ENCODE measurements around the gene SIAH3. TPM values are rescaled to one million over a fixed set of nuclear protein-coding genes. Genes with fewer than 3 reads are reported as not detected.

The SIAH3 gene
- polyA plus RNA-seq, 1 donor from 2014 or later = 4.9 TPM

DNA sequence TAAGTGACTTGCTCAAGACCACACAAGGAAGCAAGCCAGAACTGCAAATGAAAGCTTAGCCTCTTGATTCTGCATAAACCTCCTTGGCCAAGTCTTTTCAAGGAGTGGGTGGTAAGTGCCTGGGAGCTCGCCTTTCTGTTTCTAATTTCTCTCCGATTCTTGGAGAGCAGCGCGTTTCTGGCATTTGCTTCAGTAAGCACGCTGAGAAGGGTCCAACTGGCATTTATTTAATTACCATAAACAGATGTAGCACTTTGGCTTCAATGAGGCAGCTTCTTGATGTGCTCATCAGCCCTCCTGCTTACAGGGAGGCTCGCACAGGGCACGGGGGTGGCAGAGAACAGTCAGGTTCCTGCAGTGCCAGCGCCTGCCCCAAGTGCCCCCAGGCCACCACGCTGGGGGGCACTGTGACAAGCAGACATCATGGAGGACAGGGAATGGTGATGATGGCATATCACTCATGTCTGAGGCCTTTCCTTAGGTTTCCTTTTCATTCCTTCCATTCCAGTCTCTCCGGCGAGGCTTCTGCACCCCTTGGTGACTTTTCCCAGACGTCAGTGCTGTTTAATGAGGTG, 13.3 kb downstream of the SIAH3 start:
- H4K20me1 ChIP-seq (ENCODE audit: insufficient read depth) = no peaks in the 10 kb centered on the region
- H3K9me2 ChIP-seq (ENCODE audit: insufficient read depth, low read length) = no peaks in the 10 kb centered on the region
- H3K27me3 ChIP-seq (ENCODE audit: insufficient read depth, low read depth, low read length) = no peaks in the 10 kb centered on the region
- TF ChIP-seq EP300 (conservative IDR thresholded peaks at IDR 0.05; ENCODE audit: poor library complexity, severe bottlenecking) (no peak), MXI1 (conservative IDR thresholded peaks at IDR 0.05; ENCODE audit: poor library complexity, severe bottlenecking) (no peak), RAD21 (conservative IDR thresholded peaks at IDR 0.05) (no peak), CTCF (IDR thresholded peaks at IDR 0.05; ENCODE audit: poor library complexity, severe bottlenecking) (no peak), POLR2AphosphoS5 (IDR thresholded peaks at IDR 0.05) (no peak), EZH2 (IDR thresholded peaks at IDR 0.05; ENCODE audit: borderline replicate concordance, insufficient read depth, low read length, poor library complexity, severe bottlenecking) (no peak), TAF1 (IDR thresholded peaks at IDR 0.05; ENCODE audit: low read depth) (no peak), SMC3 (conservative IDR thresholded peaks at IDR 0.05; ENCODE audit: poor library complexity) (no peak)
- TF ChIP-seq, protein P1, sequence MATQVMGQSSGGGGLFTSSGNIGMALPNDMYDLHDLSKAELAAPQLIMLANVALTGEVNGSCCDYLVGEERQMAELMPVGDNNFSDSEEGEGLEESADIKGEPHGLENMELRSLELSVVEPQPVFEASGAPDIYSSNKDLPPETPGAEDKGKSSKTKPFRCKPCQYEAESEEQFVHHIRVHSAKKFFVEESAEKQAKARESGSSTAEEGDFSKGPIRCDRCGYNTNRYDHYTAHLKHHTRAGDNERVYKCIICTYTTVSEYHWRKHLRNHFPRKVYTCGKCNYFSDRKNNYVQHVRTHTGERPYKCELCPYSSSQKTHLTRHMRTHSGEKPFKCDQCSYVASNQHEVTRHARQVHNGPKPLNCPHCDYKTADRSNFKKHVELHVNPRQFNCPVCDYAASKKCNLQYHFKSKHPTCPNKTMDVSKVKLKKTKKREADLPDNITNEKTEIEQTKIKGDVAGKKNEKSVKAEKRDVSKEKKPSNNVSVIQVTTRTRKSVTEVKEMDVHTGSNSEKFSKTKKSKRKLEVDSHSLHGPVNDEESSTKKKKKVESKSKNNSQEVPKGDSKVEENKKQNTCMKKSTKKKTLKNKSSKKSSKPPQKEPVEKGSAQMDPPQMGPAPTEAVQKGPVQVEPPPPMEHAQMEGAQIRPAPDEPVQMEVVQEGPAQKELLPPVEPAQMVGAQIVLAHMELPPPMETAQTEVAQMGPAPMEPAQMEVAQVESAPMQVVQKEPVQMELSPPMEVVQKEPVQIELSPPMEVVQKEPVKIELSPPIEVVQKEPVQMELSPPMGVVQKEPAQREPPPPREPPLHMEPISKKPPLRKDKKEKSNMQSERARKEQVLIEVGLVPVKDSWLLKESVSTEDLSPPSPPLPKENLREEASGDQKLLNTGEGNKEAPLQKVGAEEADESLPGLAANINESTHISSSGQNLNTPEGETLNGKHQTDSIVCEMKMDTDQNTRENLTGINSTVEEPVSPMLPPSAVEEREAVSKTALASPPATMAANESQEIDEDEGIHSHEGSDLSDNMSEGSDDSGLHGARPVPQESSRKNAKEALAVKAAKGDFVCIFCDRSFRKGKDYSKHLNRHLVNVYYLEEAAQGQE (IDR thresholded peaks at IDR 0.05; ENCODE audit: borderline replicate concordance) = no peak
- no peak overlapping the region for H3K27ac ChIP-seq (ENCODE audit: low read length)
- H3K9ac ChIP-seq (ENCODE audit: low read length) = no peak overlapping the region
- no peaks in the 10 kb centered on the region for H3K79me2 ChIP-seq (replicated peaks; ENCODE audit: insufficient read depth, low read length)
- H3K4me2 ChIP-seq (ENCODE audit: low read length) = no peak overlapping the region
- no peaks in the 10 kb centered on the region for H3K9me3 ChIP-seq (ENCODE audit: low read length)
- peaks cover 5% of the 10 kb centered on the region for H3F3A ChIP-seq (ENCODE audit: insufficient read depth, low read length, poor library complexity, severe bottlenecking)
- no peak overlapping the region for H2AFZ ChIP-seq (ENCODE audit: low read depth, low read length)
- no peaks in the 10 kb centered on the region for H3K36me3 ChIP-seq (ENCODE audit: insufficient read depth, low read length)
- H3K4me3 ChIP-seq (ENCODE audit: low read length) = no peak overlapping the region

DNA sequence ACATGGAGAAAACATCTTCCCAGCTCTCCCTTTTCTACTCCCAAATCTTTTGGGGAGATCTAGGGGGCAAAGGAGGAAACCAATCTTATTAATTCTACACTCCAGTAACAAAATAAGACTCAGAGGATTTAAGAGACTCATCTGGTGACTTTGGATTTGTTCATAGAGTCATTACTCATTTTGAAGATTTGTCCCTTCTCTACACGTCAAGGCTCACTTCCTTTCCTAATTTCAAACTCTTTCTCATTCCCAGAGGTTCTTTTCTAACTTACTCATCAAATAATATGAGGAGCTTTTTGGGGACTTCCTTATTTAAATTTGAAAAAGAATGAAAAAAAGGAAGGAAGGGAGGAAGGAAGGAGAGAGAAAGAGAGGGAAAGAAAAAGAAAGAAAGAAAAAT, 14.4 kb downstream of the SIAH3 start:
- no peaks in the 10 kb centered on the region for H3K9me2 ChIP-seq (ENCODE audit: insufficient read depth, low read length)
- no peak overlapping the region for H3K27ac ChIP-seq (ENCODE audit: low read length)
- H3K4me2 ChIP-seq (ENCODE audit: low read length) = no peak overlapping the region
- no peak for TF ChIP-seq TAF1 (IDR thresholded peaks at IDR 0.05; ENCODE audit: low read depth)
- TF ChIP-seq, protein P1 (IDR thresholded peaks at IDR 0.05; ENCODE audit: borderline replicate concordance) = no peak
- no peak for TF ChIP-seq CTCF (IDR thresholded peaks at IDR 0.05; ENCODE audit: poor library complexity, severe bottlenecking)
- TF ChIP-seq POLR2AphosphoS5 (IDR thresholded peaks at IDR 0.05) = no peak
- TF ChIP-seq SMC3 (conservative IDR thresholded peaks at IDR 0.05; ENCODE audit: poor library complexity) = no peak
- TF ChIP-seq EZH2 (IDR thresholded peaks at IDR 0.05; ENCODE audit: borderline replicate concordance, insufficient read depth, low read length, poor library complexity, severe bottlenecking) = no peak
- TF ChIP-seq RAD21 (conservative IDR thresholded peaks at IDR 0.05) = no peak
- no peak for TF ChIP-seq MXI1 (conservative IDR thresholded peaks at IDR 0.05; ENCODE audit: poor library complexity, severe bottlenecking)
- H3K27me3 ChIP-seq (ENCODE audit: insufficient read depth, low read depth, low read length) = no peaks in the 10 kb centered on the region
- H3K9me3 ChIP-seq (ENCODE audit: low read length) = no peaks in the 10 kb centered on the region
- H3K9ac ChIP-seq (ENCODE audit: low read length) = no peak overlapping the region
- H2AFZ ChIP-seq (ENCODE audit: low read depth, low read length) = no peak overlapping the region
- H3K36me3 ChIP-seq (ENCODE audit: insufficient read depth, low read length) = no peaks in the 10 kb centered on the region
- no peaks in the 10 kb centered on the region for H4K20me1 ChIP-seq (ENCODE audit: insufficient read depth)
- no peak overlapping the region for H3K4me3 ChIP-seq (ENCODE audit: low read length)
- H3K79me2 ChIP-seq (replicated peaks; ENCODE audit: insufficient read depth, low read length) = no peaks in the 10 kb centered on the region
- peaks cover 5% of the 10 kb centered on the region for H3F3A ChIP-seq (ENCODE audit: insufficient read depth, low read length, poor library complexity, severe bottlenecking)

Data from neural cell (in vitro differentiated cells).